K562 (cell line): ENCODE data around the gene SYNE2. TPM values are rescaled to one million over a fixed set of nuclear protein-coding genes. Genes with fewer than 3 reads are reported as not detected.

Source experiments
- EHMT2 ChIP-seq: fragments of 450-650 bp; IDR thresholded peaks from 2 replicates; pipeline ENCODE4 v1.6.1; 2018; ENCODE audit warnings: antibody characterized with exemption
- GTF3C2 ChIP-seq: IDR thresholded peaks from 3 replicates; pipeline ENCODE4 v1.6.1; 2011; ENCODE audit warnings: borderline replicate concordance, mild to moderate bottlenecking, moderate library complexity; ENCODE audit not compliant: insufficient read length; ENCODE audit errors: extremely low read depth
- HINFP ChIP-seq: fragments of 450-650 bp; conservative IDR thresholded peaks from 2 replicates; pipeline ENCODE4 v1.6.1; 2016; ENCODE audit warnings: missing genetic modification characterization, low read depth, mild to moderate bottlenecking, control low read depth, missing compliant biosample characterization
- ZNF324 ChIP-seq: fragments of 250-450 bp; sonication (Bioruptor Pico); IDR thresholded peaks from 2 replicates; pipeline ENCODE4 v1.4.0; 2020; ENCODE audit warnings: mild to moderate bottlenecking
- polyA plus RNA-seq, 8 experiments: library from polyadenylated mRNA; depleted of rRNA in 4 of 8; stranded (reverse) in 5 of 8; unstranded in 3 of 8; fragments of >200 nt; fragmentation: Nextera tagmentation in 2 of 8; fragmentation: Illumina TruSeq in 1 of 8; extraction: Ambion mirVana in 2 of 8; extraction: Trizol in 1 of 8; gene quantifications; 2 replicates each; pipeline versions ENCODE4 v1.2.1 to v1.2.3, GENCODE V29; 2011 to 2014; ENCODE audit warnings: inconsistent platforms in 1 of 8, missing spikeins in 1 of 8
- total RNA-seq, 7 experiments: library from RNA; depleted of rRNA in 6 of 7; stranded (reverse); fragments of >200 nt in 6 of 7; fragmentation: Illumina TruSeq in 2 of 7; extraction: Trizol in 2 of 7; gene quantifications; 2 replicates each; pipeline versions ENCODE4 v1.2.1 to v1.2.3, GENCODE V29; 2011 to 2021; ENCODE audit warnings: low replicate concordance in 1 of 7
- TF ChIP-seq, protein P1 (sequence below): fragments of 250-450 bp; sonication (Bioruptor Pico); IDR thresholded peaks from 2 replicates; pipeline ENCODE4 v1.8.0; 2022; ENCODE audit warnings: inconsistent platforms

Gene SYNE2
- total and polyA plus RNA-seq, 9 of the 15 experiments (the other 6 are each of a cell fraction or from before 2014, with no cell fraction given): 0.06 to 0.53 (median 0.11) TPM

DNA sequence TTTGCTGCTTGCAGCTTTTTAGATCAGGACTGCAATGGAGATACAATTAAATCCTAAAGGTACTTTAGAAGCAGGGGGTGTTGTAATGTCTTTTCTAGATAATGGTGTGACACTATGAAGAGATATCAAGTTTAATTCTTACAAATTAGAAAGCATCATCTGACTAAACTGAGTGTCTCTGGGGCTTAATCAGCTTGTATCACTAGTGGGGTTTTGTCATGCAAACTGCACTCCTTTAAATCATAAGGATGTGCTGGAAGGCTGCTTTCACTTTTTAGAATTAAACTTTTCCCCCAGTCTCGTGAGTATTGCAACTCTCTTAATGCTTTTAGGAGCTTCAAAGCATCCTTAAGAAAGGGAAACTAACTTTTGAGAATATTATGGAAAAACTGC lies 222.8 kb downstream of the SYNE2 start (continued):
- TF ChIP-seq, protein P1, sequence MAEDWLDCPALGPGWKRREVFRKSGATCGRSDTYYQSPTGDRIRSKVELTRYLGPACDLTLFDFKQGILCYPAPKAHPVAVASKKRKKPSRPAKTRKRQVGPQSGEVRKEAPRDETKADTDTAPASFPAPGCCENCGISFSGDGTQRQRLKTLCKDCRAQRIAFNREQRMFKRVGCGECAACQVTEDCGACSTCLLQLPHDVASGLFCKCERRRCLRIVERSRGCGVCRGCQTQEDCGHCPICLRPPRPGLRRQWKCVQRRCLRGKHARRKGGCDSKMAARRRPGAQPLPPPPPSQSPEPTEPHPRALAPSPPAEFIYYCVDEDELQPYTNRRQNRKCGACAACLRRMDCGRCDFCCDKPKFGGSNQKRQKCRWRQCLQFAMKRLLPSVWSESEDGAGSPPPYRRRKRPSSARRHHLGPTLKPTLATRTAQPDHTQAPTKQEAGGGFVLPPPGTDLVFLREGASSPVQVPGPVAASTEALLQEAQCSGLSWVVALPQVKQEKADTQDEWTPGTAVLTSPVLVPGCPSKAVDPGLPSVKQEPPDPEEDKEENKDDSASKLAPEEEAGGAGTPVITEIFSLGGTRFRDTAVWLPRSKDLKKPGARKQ: no peak
- TF ChIP-seq HINFP (no peak), GTF3C2 (no peak), EHMT2 (no peak), ZNF324 (no peak)
- TF ChIP-seq, all 486 proteins: peak for 0
